ENCODE data around the gene PTP4A2. TPM values are rescaled to one million over a fixed set of nuclear protein-coding genes. Genes with fewer than 3 reads are reported as not detected.
A peak's percentile ranks its signal among the peaks of the same experiment; 100 is the strongest.

The PTP4A2 gene
- total and polyA plus RNA-seq, 2 donors (not counting 1 experiment from before 2014, with no cell fraction given), result 78.2 to 193 TPM

- H3K36me3 ChIP-seq (replicated peaks in 1 of 2; ENCODE audit: control extremely low read depth in 1 of 2, control insufficient read depth in 1 of 2, extremely low read depth in 1 of 2, insufficient read depth in 2 of 2, low read length in 1 of 2), result peaks cover 15 to 33% of the 10 kb centered on the region in 2 experiments
- no peaks in the 10 kb centered on the region for H4K20me1 ChIP-seq (ENCODE audit: control insufficient read depth, insufficient read depth, low read length, poor library complexity, severe bottlenecking)
- H3K9me3 Mint-ChIP-seq (ENCODE audit: insufficient read depth), result no peaks in the 10 kb centered on the region
- DNase-seq (no peak), ATAC-seq (ENCODE audit: low read depth) (no peak)
- CTCF ChIA-PET, result interaction anchor here (0.7 to 1.7 kb wide), 7 partner anchors 22 to 95 kb away, joined by 3 to 4 read pairs (median 3); partner anchors contain the start of genes PTP4A2 and SPOCD1
- no peaks in the 10 kb centered on the region for H3K27me3 ChIP-seq (replicated peaks in 1 of 4; ENCODE audit: control extremely low read depth in 1 of 4, control insufficient read depth in 3 of 4, insufficient read depth in 4 of 4, low read length in 3 of 4)
- intact Hi-C loops (cut with micrococcal nuclease), result no loop called here
- 100% methylated on average over 2 of the region's 6 CpGs for WGBS (ENCODE audit: insufficient coverage)
- H3K4me1 Mint-ChIP-seq, result peaks cover 27% of the 10 kb centered on the region
- no peak overlapping the region for H3K9ac ChIP-seq (ENCODE audit: low read length)
- H3K27me3 Mint-ChIP-seq, result no peaks in the 10 kb centered on the region
- H3K27ac ChIP-seq (ENCODE audit: low read length in 2 of 2), result peak overlapping the region in 1 of 2 donors; percentile 52
- H3K27ac Mint-ChIP-seq, result peak overlapping the region; percentile 66
- no peak overlapping the region for H2AFZ ChIP-seq (ENCODE audit: insufficient read depth, low read depth, low read length, poor library complexity, severe bottlenecking)
- POLR2A ChIA-PET, result interaction anchor here (0.7 to 1.3 kb wide), 2 partner anchors 26 to 41 kb away, joined by 3 to 8 read pairs; no protein-coding TSS in a partner anchor
- H3K4me3 ChIP-seq (ENCODE audit: control extremely low read depth in 1 of 5, extremely low read depth in 1 of 5, insufficient read depth in 1 of 5, low read depth in 2 of 5, low read length in 4 of 5), result no peak overlapping the region
- H3K4me3 Mint-ChIP-seq, result no peak overlapping the region
- H3K4me2 ChIP-seq (replicated peaks; ENCODE audit: low read depth, low read length, poor library complexity, severe bottlenecking), result no peak overlapping the region
- peaks cover 4% of the 10 kb centered on the region for H3K79me2 ChIP-seq (ENCODE audit: control insufficient read depth, insufficient read depth, low read length)
- H3K4me1 ChIP-seq (ENCODE audit: control insufficient read depth in 2 of 2, insufficient read depth in 2 of 2, low read length in 2 of 2), result peaks cover 16 to 19% of the 10 kb centered on the region in 2 donors
- TF ChIP-seq EZH2 (IDR thresholded peaks at IDR 0.05; ENCODE audit: borderline replicate concordance, insufficient read depth, low read depth, low read length, poor library complexity, severe bottlenecking) (no peak), CTCF (IDR thresholded peaks at IDR 0.05) (no peak)
- H3K9me3 ChIP-seq (ENCODE audit: control extremely low read depth in 1 of 3, control insufficient read depth in 2 of 3, insufficient read depth in 1 of 3, low read length in 2 of 3), result peaks cover 0 to 9% (median 5%) of the 10 kb centered on the region in 3 donors
Observed at GRCh38 chr1:31905093-31905509, 33.1 kb downstream of the PTP4A2 start.

GRCh38 chr1:31904339-31905092, 33.7 kb downstream of the PTP4A2 start:
- Histone ChIP-seq H3K4me3 (ENCODE audit: control extremely low read depth in 1 of 5, extremely low read depth in 1 of 5, insufficient read depth in 1 of 5, low read depth in 2 of 5, low read length in 4 of 5) (no peak overlapping the region), H3K9me3 (ENCODE audit: control extremely low read depth in 1 of 3, control insufficient read depth in 2 of 3, insufficient read depth in 1 of 3, low read length in 2 of 3) (peaks cover 0 to 9% (median 5%) of the 10 kb centered on the region in 3 donors), H4K20me1 (ENCODE audit: control insufficient read depth, insufficient read depth, low read length, poor library complexity, severe bottlenecking) (no peaks in the 10 kb centered on the region), H3K36me3 (replicated peaks in 1 of 2; ENCODE audit: control extremely low read depth in 1 of 2, control insufficient read depth in 1 of 2, extremely low read depth in 1 of 2, insufficient read depth in 2 of 2, low read length in 1 of 2) (peaks cover 10 to 27% of the 10 kb centered on the region in 2 experiments), H3K27me3 (replicated peaks in 1 of 4; ENCODE audit: control extremely low read depth in 1 of 4, control insufficient read depth in 3 of 4, insufficient read depth in 4 of 4, low read length in 3 of 4) (no peaks in the 10 kb centered on the region), H3K79me2 (ENCODE audit: control insufficient read depth, insufficient read depth, low read length) (no peaks in the 10 kb centered on the region), H2AFZ (ENCODE audit: insufficient read depth, low read depth, low read length, poor library complexity, severe bottlenecking) (no peak overlapping the region), H3K9ac (ENCODE audit: low read length) (no peak overlapping the region), H3K27ac (ENCODE audit: low read length in 2 of 2) (peak overlapping the region in 1 of 2 donors; percentile 52), H3K4me2 (replicated peaks; ENCODE audit: low read depth, low read length, poor library complexity, severe bottlenecking) (no peak overlapping the region), H3K4me1 (ENCODE audit: control insufficient read depth in 2 of 2, insufficient read depth in 2 of 2, low read length in 2 of 2) (peaks cover 16 to 19% of the 10 kb centered on the region in 2 donors)
- intact Hi-C loops (cut with micrococcal nuclease), result no loop called here
- H3K4me1 Mint-ChIP-seq, result peaks cover 27% of the 10 kb centered on the region
- no peak for DNase-seq
- ChIA-PET CTCF (interaction anchor here (0.7 to 1.8 kb wide), 9 partner anchors 10 to 167 kb away, joined by 3 to 4 read pairs (median 3); partner anchors contain the start of genes PTP4A2 and SPOCD1), POLR2A (interaction anchor here (1.3 kb wide), 1 partner anchor 41 kb away, joined by 8 read pairs; no protein-coding TSS in a partner anchor)
- WGBS (ENCODE audit: insufficient coverage), result 98% methylated on average over 6 of the region's 9 CpGs
- H3K9me3 Mint-ChIP-seq (ENCODE audit: insufficient read depth), result no peaks in the 10 kb centered on the region
- no peak for TF ChIP-seq EZH2 (IDR thresholded peaks at IDR 0.05; ENCODE audit: borderline replicate concordance, insufficient read depth, low read depth, low read length, poor library complexity, severe bottlenecking)
- no peak overlapping the region for H3K4me3 Mint-ChIP-seq
- H3K27ac Mint-ChIP-seq, result peak overlapping the region; percentile 66
- H3K27me3 Mint-ChIP-seq, result no peaks in the 10 kb centered on the region
- no peak for ATAC-seq (ENCODE audit: low read depth)
